Activated CD4-positive, alpha-beta T cell treated with anti-CD3 and anti-CD28 coated beads for 24 hours (primary cell): ENCODE data around the gene SEMA7A.

ENCODE experiments used
- DNase-seq, 2 donors: peaks; one replicate each; pipeline ENCODE4 v3.0.0-alpha.2; 2020; ENCODE audit warnings: low read depth in 2 of 2

Gene SEMA7A

DNA sequence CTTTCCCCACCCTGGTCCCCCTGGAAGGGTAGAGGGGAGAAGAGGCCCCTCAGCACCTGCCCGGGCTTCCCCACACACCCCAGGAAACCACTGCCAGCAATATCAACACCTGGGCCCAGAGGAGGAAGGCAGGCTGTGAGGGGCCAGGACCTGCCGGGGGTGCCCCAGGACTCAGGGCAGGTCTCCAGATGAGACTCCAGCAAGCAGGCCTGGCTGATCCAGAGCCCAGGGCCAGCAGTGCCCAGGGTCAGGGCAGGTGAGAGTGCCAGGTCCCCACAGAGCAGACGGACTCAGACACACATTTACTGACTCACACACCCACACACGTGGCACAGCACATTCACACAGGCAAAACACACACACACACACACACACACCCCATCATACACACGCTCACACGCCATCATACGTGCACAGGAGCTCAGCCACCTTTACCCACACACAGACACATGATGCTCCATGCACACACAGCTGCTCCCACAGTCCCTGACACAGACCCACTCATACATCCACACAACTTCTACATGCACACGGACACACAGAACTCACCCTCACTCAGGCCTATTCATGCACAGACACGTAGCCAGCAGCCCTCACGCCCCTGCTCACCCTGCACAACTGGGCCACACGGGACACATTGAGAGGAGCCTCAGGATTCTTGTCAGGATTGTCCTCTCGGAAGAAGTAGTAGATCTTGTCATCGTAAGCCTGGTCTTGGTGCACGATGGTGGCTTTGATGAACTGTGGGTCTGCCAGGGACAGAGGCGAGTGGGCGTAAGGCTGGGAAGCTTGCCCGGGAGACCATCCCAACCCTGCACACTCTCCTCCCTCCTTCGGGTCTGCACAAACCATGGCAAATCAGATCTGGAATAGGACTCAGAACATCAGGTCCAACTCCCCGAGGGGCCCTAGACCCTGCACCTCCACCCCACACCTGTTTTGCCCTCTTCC, 17.5 kb downstream of the SEMA7A start:
- DNase-seq, result no peak

DNA sequence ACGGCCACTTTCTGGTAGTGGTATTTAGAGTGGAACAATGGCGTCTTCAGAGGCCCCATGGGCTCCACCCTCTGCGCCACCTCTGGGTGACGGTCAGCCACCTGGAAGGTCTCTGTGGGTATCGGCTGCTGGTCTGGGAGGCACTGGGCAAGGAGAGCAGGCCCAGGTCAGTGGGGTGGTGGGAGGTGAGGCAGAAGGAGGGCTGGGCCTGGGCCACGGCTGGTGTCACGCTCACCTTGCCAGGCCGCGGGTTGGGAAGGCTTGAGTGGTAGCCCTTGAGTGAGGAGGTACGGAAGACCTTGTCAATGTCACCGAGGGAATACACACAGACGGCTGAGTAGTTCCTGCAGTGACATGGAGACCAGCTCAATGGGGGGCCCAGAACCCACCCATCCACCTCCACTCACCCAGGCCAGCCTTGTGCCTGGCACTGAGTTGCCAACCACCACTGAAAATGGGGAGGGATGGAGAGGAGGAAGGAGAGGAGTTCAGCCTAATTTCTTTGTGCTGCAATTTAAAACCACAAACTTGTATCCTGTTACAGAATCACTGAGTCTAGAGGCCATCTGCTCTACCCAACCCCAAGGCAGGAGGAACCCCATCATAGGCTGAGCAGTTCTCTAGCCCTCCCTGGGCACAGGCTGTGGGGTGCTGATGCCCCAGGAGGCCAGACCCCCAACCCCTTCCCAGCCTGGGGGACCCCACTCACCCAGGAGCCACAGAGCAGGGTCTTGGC, 19.0 kb downstream of the SEMA7A start:
- DNase-seq, result no peak

DNA sequence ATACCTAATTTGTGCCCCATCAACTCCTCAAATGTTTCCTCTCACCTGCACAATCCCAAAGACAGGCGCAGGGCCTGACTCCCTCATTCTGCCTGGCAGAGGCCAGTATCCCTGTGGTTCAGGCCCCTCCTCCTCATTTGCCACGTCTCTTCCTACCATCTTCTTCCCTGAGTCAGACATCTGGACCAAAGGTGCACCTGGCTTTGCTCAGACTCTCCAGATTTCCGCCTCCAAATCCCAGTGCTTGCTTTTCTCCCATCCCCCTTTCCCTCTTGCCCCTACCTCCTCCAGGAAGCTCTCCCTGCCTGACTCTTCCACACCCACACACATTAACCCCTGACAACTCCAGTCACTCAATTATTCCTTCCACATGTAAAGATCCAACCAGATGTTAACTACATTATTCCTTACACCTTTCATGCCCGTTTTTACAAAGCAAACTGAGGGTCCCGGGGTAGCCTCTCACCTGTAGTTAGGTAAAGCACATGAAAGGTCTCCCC, 19.6 kb downstream of the SEMA7A start:
- DNase-seq, result no peak

DNA sequence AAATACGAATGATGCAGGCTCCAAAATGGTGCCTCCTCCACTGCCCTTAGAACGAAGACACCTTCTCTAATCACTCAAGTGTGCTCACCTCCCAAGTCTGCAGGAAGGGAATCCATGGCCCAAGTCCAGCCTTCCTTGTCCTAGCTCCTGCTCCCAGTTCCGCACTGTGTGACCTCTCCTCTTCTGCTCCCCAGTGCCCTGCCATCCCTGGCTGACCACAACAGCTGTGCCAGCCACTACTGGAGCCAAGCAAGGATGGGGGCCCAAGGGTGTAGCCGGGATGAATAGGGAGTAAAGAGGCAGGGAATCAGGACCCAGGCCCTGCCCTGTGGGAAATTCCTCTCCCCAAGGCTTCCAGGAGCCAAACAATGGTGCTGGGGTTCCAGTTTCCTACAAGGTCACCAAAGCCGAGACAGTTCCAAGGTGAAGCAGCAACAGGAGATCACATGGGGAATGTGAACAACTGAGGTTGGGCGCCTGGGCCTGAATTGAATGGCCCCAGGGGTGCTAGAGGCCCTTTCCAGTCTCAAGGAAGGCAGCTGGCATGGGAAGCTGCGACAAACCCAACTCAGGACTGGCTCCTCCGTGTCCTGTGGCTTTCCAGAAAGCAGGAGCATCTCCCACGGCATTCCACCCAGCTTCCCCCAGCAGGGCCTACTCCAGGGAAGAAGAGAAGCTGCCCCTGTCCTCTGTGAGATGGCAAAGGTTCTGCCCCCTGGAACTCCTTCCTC, 20.2 kb downstream of the SEMA7A start:
- no peak for DNase-seq

DNA sequence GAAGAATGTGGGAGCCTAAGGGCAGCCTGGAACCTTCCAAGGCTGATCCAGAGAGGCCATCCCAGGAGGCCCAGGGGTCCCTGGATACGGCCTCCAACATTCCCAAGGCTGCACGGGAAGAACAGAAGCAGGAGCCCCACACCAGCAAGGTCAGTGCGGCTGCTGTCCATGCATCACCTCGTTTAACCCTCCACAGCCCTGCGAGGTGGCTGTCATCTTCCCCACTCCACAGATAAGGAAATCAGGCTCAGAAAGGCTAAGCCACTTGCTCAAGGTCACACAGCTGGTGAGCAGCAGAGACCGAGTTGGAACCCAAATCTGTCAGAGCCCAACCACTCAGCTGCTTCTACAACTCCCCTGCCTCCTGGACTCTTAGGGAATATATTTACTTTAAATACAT, 21.6 kb downstream of the SEMA7A start:
- DNase-seq, result no peak

DNA sequence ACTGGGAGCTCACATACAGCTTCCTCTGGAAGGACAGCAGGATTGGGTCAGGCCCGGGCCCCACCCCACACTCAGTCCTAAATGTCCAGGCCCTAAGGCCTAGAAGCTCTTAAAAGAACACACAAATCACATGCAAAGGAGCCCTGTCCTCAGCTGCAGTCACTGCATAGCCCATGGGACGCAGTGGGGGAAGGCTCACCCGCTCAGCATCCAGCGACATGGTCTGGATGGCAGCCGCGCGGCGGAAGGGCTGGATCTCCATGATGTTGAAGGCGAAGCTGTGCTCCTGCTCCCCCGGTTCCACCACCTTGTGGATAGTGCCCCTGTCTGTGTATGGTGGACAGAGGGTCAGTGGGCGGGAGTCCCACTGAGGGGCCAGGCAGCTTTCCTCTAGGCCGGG, 22.1 kb downstream of the SEMA7A start:
- no peak for DNase-seq

DNA sequence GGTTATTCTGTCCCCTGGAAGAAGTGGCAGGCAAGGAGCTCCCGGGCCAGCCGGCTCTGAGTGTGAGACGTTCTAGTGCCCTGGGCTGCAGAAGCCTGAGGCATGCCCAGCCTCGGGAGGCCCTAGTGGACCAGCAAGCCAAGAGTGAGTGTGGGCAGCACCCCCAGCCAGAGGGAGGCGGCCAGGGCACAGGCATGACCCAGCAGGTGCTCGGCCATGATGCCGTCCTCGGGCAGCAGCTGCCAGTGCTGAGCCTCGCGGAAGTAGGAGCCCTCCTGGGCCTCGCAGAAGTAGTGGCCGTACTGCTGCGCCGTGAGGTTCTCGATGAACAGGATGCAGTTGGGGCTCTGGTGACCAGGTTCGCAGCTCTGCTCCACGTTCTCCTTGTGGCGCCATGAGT, 23.3 kb downstream of the SEMA7A start:
- no peak for DNase-seq

DNA sequence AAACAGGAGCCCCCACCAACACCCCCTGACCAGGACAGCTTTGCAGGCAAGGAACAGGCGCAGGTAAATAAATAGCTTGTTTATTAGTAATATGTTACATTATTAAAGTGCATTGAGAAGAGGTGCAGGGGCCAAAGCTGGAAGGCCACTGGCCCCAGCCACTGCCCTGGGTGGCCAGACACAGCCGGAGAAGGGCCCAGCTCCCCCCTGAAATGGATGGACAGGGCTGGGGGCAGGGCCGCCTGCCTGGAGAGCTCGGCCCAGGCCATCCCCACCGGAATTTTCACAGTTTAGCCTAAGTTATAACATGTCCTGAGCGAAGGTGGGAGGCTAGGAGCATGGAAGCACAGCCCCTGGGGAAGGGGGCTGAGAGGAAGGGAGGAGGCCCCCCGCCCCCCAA, 24.5 kb downstream of the SEMA7A start:
- no peak for DNase-seq

DNA sequence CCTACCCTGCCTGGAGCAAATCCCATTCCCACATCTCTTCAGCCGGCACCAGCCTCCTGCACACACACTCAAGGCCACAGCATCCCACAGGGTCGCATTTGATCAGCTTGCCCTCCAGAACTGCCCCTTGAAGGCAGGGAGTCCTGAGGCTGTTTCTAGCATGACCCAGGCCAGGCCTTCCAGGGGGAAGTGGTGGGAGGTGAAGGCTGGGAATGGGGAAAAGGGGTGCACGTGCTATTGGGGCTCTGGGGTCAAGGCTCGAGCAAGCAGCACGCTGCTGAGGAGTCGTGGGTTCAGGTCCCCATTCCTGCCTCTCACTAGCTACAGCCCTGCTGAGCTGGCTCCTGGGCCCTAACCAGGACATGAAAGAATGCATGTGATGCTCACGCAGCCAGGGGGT, 24.9 kb downstream of the SEMA7A start:
- DNase-seq, result no peak

DNA sequence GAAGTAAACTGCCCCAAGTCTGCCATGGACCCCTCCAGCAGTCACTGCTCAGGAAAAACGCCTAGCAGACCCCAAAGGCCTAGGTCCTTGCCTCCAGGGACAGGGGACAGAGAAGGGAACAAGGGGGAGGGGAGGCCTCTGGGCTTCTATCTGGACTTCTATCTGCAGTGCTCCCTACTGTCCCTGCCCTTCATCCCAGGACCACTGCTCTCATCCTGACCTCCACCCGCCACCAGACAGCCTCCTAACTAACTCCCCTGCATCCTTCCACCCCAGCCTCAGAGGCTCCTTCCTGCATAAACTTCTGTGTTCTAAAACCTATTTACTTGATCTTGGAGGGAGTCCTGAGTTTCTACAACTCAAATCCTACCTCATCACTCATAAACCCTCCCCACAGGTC, 25.4 kb downstream of the SEMA7A start:
- DNase-seq, result no peak

DNA sequence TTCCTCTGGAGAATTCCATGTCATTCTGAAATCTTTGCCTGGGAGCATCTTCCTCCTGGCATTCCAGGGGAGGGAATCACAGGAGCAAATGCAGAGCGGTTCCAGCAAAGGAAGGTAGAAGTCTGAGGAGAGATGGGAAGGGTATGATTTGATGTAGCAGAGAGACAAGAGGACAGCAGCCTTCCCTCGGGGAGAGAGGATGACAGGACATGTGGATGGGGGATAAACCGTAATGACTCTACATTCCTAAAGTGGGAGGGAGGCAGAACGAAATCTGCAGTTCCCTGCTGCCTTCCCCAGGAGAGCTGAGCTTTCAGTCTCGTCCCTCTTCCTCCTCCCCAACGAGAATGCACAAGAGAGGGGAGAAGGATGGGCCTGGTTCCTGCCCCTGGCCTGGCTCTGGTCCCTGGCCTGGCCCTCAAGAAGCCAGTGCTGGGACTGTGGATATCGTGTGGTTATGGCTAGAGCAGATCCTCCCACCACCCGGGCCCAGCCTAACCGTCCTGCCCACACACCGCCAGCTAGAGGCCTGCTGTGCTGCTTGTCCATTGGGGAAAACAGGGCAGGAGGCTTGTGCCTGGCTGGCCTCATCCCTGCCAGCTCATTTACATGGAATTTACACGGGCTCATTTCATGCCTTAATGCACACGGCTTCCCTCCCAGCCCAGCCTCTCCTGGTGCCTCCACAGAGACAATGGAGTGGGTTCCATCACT, 26.6 kb downstream of the SEMA7A start:
- no peak for DNase-seq

DNA sequence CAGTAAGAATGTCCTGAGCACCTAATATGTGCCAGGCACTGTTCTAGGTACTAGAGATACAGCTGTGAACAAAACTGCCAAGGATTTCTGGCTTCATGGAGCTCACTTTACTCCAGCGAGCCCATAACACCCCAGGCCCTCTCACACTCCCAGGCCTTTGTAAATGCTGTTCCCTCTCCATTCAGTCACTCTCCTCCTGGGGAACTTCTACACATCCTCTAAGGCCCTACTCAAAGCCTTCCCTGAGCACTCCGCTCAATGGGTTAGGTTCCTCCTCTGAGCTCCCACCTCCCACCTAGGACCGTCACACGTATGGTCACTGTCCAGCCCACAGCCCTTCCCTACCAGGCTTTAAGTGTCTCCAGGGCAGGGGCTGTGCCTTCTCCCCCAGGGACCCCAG, 27.2 kb downstream of the SEMA7A start:
- no peak for DNase-seq

DNA sequence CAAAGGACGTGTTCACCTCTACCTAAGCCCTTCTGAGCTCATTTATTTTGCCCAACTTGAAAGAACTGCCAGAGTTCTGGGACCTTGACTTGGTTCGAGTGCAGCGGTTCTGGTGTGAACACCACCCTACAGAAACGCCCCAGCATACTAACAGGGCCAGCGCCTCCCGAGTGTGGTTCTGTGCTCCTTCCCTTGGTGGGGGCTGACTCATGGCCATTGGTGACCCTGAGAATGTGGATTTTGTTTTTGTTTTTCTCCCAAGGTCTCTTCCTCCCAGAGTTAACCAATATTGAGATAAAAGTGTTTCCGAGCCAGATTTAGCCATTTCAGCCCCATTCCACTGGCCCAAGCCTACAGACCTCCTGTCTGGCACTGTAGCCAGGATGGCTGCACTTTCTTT, 27.9 kb downstream of the SEMA7A start:
- DNase-seq, result no peak

DNA sequence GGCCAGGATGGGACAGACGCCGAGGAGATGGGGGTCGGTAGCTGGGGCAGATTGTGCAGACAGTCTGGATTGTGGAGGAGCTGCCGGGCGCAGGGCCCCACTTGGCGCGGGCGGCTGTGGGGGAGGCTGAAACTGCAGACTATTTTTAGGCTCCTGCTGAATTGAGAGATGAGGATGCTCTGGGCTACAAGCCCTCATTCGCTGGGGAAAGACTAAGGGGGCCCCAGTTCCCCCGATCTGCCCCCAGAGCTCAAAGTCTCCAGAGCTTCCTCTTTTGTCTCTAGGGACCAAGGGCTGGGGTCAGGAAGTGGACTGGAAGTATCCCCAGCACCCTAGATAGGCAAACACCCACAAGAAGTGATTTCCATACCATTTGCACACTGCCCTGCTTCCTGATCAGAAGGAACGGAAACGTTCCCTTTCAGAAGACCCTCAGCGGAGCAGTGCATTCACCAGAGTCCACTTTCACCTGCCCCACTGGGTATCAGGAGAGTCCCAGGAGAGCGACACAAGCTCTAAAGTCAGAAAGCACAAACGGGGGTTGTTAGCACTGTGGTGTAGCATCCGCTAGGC, 29.7 kb downstream of the SEMA7A start:
- no peak for DNase-seq

DNA sequence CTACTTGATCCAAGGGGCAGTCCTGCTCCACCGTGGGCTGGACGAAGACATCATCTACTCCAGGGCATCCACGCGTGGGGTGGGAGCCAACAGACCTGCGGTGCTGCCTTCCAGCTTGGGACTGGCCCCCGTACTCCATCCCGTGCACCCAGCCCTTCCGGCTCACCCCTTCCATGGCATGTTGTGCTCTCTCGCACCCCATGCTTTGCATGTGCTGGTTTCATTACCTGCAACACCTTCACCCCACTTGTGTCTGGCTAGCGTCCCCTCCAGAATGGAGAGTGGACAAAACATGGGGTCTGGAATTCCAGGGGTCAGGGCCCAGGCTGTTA, 30.2 kb downstream of the SEMA7A start:
- no peak for DNase-seq

DNA sequence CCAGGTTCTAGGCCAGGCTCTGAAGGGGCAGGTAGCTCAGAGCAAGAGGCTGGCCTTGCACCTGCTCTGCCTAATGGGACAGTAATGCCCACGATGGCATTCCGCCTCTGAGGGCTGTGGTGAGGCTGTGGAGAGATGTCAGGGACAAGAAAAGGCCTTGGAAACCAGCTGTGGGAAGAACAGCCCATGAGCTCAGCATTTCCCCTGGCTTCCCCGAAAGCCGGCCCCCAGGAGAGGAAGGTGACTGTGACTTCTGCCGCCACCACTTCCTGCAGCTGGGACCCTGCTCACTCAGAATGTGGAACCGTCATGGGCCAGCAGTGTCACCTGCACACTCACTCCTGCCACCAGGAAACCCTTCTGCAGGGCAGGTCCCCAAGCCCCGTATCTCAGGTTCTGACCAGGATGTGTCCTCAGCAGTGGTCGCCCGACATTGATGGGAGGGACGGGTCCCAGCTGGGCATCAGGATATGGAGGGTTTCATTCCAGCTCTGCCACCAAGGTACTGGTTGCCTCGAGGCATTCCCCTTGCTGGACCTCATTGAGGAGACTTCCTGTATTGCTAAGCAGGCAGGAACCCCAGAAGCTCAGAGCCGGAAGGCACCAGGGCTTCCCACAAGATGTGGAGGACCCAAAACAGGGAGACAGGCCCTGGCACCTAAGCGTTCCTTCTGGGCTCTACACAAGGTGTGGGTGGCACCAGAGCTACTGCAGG, 30.7 kb downstream of the SEMA7A start:
- DNase-seq, result peak in 1 of 2 donors; percentile 82

DNA sequence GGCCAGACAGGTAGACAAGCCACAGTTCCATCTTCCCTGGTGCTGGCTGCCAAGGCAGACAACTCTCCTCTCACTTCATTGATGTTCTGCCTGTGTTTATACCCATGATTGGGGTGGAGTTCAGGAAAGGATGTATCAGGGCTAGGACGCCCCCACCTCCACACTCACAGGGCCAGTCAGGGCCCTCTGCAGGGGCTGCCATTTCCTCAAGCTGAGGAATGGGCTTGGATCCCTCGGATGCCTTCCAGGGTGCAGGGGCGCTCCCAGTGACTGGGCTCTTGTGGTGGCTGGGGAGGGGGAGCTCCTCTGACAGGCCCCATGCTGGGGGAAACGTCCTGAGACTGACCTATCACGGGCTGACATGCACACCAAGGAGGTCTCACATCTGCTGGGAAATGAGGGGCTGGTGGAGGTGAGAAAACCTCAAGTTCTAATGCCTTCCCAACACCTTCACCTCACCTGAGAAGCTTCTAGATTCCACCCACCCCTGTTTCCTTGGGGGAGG, 31.4 kb downstream of the SEMA7A start:
- no peak for DNase-seq

DNA sequence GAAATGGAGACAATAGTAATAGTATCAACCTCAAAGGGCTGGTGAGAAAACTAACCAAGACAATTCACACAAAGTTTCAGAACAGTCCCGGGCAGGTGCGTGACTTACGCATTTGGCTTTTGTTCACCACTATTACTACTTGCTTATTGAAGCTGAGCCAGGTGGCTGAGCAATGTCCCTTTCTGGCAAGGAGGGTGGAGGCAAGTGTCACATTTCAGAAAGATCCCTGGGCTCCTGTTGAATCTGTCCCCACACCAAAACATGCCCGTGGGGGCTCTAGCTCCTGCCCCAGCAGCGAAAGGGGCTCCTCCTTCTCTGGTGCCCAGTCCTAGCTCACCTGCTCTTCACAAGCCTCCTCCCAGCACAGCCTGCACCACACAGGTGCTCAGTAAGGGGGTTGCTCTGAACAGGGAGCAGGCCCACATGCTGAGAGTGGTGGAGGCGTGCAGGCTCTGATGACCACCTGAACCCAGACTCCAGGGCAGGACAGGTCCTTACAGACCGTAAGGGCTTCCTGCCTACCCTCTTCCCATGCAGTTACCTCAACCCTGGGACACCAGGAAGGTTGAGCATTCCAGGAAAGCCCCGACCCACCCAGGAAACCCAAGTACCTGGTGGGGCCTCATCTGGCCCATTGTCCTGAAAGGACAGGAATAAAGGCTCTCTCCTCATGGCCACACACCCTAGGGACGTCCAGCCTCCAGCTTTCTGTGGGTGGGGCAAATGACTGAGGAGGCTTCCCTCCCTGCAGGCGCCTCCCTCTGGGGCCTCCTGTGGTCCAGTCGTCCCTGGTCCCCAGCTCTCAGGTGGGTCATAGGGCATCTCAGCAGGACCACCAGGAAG, 32.6 kb downstream of the SEMA7A start:
- no peak for DNase-seq

DNA sequence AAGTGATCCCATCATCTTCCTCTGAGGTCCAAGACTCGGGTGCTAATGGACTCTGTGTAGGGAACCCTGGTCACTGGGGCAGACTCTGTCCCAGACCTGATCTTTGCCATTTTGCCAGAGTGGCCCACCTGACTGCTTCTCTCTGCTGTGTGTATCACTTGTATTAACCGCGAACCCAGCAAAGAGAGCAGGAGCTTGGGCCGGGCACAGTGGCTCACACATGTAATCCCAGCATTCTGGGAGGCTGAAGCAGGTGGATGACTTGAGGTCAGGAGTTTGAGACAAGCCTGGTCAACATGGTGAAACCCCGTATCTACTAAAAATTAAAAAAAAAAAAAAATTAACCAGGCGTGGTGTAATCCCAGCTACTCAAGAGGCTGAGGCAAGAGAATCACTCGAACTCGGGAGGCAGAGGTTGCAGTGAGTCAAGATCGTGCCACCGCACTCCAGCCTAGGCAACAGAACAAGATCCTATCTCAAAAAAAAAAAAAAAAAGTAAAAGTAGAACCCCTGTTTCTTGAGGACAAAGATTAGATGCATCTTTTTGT, 33.4 kb downstream of the SEMA7A start:
- DNase-seq, result no peak
